SK-N-SH (cell line): ENCODE measurements around the gene NT5C1A. TPM values are rescaled to one million over a fixed set of nuclear protein-coding genes. Genes with fewer than 3 reads are reported as not detected.
A peak's percentile ranks its signal among the peaks of the same experiment; 100 is the strongest.

Source experiments
- CTCF ChIA-PET: fragments of 300-600, 350-600 bp; formaldehyde crosslinking; extraction: SDS; loops from one replicate; lab custom pipeline; 2021; lab: Yijun Ruan, JAX
- POLR2A ChIA-PET: fragments of 350-600 bp; sonication (Branson Sonifier 250); formaldehyde crosslinking; extraction: SDS; loops from one replicate; lab custom pipeline; 2020; ENCODE audit warnings: antibody characterized with exemption, inconsistent platforms; lab: Yijun Ruan, JAX
- DNase-seq: peaks from one replicate; pipeline ENCODE4 v3.0.0; 2012
- H2AFZ ChIP-seq: fragments of 200-600 bp; sonication (generic); 2 replicates; pipeline ENCODE4 v1.8.1; 2016; ENCODE audit warnings: antibody characterized with exemption, mild to moderate bottlenecking, low read depth
- H3F3A ChIP-seq: fragments of 200-600 bp; sonication (generic); replicated peaks from 2 replicates; pipeline ENCODE3; 2016; ENCODE audit warnings: antibody characterized with exemption, mild to moderate bottlenecking; ENCODE audit not compliant: insufficient read depth
- H3K27ac ChIP-seq, 2 experiments: fragments of 200-500 bp in 1 of 2; fragments of 200-600 bp in 1 of 2; sonication (Bioruptor generic) in 1 of 2; sonication (generic), shearing (Covaris generic) in 1 of 2; 2 replicates each; pipeline versions ENCODE4 v1.5.1 to v1.6.1; 2014 to 2016; ENCODE audit warnings: low read depth in 2 of 2, inconsistent platforms in 1 of 2, low read length in 1 of 2, mild to moderate bottlenecking in 1 of 2, mixed read lengths in 1 of 2
- H3K27me3 ChIP-seq: fragments of 200-600 bp; sonication (generic), shearing (Covaris generic); 2 replicates; pipeline ENCODE4 v1.6.1; 2016; ENCODE audit warnings: mixed run types; ENCODE audit not compliant: insufficient read depth
- H3K36me3 ChIP-seq, 2 experiments: fragments of 200-500 bp in 1 of 2; fragments of 200-600 bp in 1 of 2; sonication (Bioruptor generic) in 1 of 2; sonication (generic) in 1 of 2; replicated peaks in 1 of 2; 2 replicates each; pipeline versions ENCODE3 to v1.5.1; 2014 to 2016; ENCODE audit warnings: low read length in 1 of 2, mild to moderate bottlenecking in 1 of 2; ENCODE audit not compliant: insufficient read depth in 2 of 2, control insufficient read depth in 1 of 2
- H3K4me1 ChIP-seq, 2 experiments: fragments of 200-500 bp in 1 of 2; fragments of 200-600 bp in 1 of 2; sonication (Bioruptor generic) in 1 of 2; sonication (generic), shearing (Covaris generic) in 1 of 2; 2 replicates each; pipeline versions ENCODE4 v1.5.1 to v1.6.1; 2014 to 2016; ENCODE audit warnings: low read depth in 1 of 2, low read length in 1 of 2, mixed run types in 1 of 2; ENCODE audit not compliant: insufficient read depth in 2 of 2, control insufficient read depth in 1 of 2
- H3K4me2 ChIP-seq: fragments of 200-600 bp; sonication (generic), shearing (Covaris generic); 2 replicates; pipeline ENCODE4 v1.6.1; 2017; ENCODE audit warnings: mixed run types
- H3K4me3 ChIP-seq, 2 experiments: fragments of 200-500 bp in 1 of 2; fragments of 200-600 bp in 1 of 2; sonication (Bioruptor generic) in 1 of 2; sonication (generic), shearing (Covaris generic) in 1 of 2; 2 replicates each; pipeline versions ENCODE4 v1.5.1 to v1.8.1; 2014 to 2016; ENCODE audit warnings: low read depth in 2 of 2, inconsistent platforms in 1 of 2, low read length in 1 of 2, mild to moderate bottlenecking in 1 of 2, mixed read lengths in 1 of 2, moderate library complexity in 1 of 2
- H3K79me2 ChIP-seq: fragments of 200-600 bp; sonication (generic); 2 replicates; pipeline ENCODE4 v1.8.1; 2017; ENCODE audit warnings: mild to moderate bottlenecking; ENCODE audit not compliant: insufficient read depth
- H3K9ac ChIP-seq: fragments of 200-600 bp; sonication (generic); 2 replicates; pipeline ENCODE4 v1.6.1; 2017; ENCODE audit warnings: mixed run types
- H3K9me2 ChIP-seq: fragments of 200-600 bp; sonication (generic); 2 replicates; pipeline ENCODE4 v1.6.1; 2017; ENCODE audit warnings: mixed run types
- H3K9me3 ChIP-seq: fragments of 200-600 bp; sonication (generic); 2 replicates; pipeline ENCODE4 v1.6.1; 2017; ENCODE audit warnings: mixed run types, mild to moderate bottlenecking, moderate library complexity
- H4K20me1 ChIP-seq: fragments of 200-600 bp; sonication (generic); 2 replicates; pipeline ENCODE4 v1.6.1; 2017; ENCODE audit warnings: mild to moderate bottlenecking, mixed run types; ENCODE audit not compliant: insufficient read depth
- CHD2 ChIP-seq: fragments of 150-350 bp; IDR thresholded peaks from 2 replicates; pipeline ENCODE4 v1.6.1; 2018; ENCODE audit warnings: low read length; ENCODE audit not compliant: partially characterized antibody
- ELF1 ChIP-seq: IDR thresholded peaks from 2 replicates; pipeline ENCODE4 v1.4.0; 2012
- EP300 ChIP-seq, 2 experiments: IDR thresholded peaks; 2 replicates each; pipeline versions ENCODE4 v1.4.0 to v1.6.1; 2012; ENCODE audit warnings: borderline replicate concordance in 1 of 2, low read depth in 1 of 2, low read length in 1 of 2
- EZH2phosphoT487 ChIP-seq: fragments of 200-600 bp; sonication (generic); IDR thresholded peaks from 2 replicates; pipeline ENCODE4 v1.6.1; 2017; ENCODE audit warnings: low read depth, mixed run types, mild to moderate bottlenecking, antibody characterized with exemption, moderate library complexity, borderline replicate concordance
- FOSL2 ChIP-seq: IDR thresholded peaks from 2 replicates; pipeline ENCODE4 v1.4.0; 2012; ENCODE audit warnings: low read depth, mild to moderate bottlenecking, moderate library complexity, borderline replicate concordance
- FOXJ3 ChIP-seq: sonication (generic); formaldehyde crosslinking; IDR thresholded peaks from 2 replicates; pipeline ENCODE4 v1.5.1; 2020; ENCODE audit warnings: mild to moderate bottlenecking, missing genetic modification reagents
- GABPA ChIP-seq: IDR thresholded peaks from 2 replicates; pipeline ENCODE4 v1.4.0; 2012; ENCODE audit warnings: low read depth, mild to moderate bottlenecking
- GATA2 ChIP-seq: sonication (generic); formaldehyde crosslinking; IDR thresholded peaks from 2 replicates; pipeline ENCODE4 v1.5.0; 2020; ENCODE audit warnings: mild to moderate bottlenecking, missing genetic modification reagents
- JUND ChIP-seq: IDR thresholded peaks from 2 replicates; pipeline ENCODE4 v1.4.0; 2012
- MEF2A ChIP-seq: IDR thresholded peaks from 2 replicates; pipeline ENCODE4 v1.4.0; 2012; ENCODE audit warnings: low read depth, borderline replicate concordance
- MXI1 ChIP-seq: IDR thresholded peaks from 2 replicates; pipeline ENCODE4 v1.6.1; 2012; ENCODE audit warnings: mild to moderate bottlenecking, low read depth, low read length, improper control_type of control experiment
- NRF1 ChIP-seq: IDR thresholded peaks from 2 replicates; pipeline ENCODE4 v1.6.1; 2012; ENCODE audit warnings: low read depth, mild to moderate bottlenecking, low read length
- POLR2AphosphoS5 ChIP-seq: IDR thresholded peaks from 2 replicates; pipeline ENCODE4 v1.6.1; 2012; ENCODE audit warnings: low read depth, low read length
- RAD21 ChIP-seq: IDR thresholded peaks from 2 replicates; pipeline ENCODE4 v1.6.1; 2012; ENCODE audit warnings: mild to moderate bottlenecking, low read length
- RCOR1 ChIP-seq: fragments of 150-350 bp; IDR thresholded peaks from 2 replicates; pipeline ENCODE4 v1.6.1; 2017; ENCODE audit warnings: antibody characterized with exemption, low read length
- RFX5 ChIP-seq: IDR thresholded peaks from 2 replicates; pipeline ENCODE4 v1.6.1; 2012; ENCODE audit warnings: mild to moderate bottlenecking, improper control_type of control experiment, low read length
- SIN3A ChIP-seq: IDR thresholded peaks from 2 replicates; pipeline ENCODE4 v1.6.1; 2012; ENCODE audit warnings: low read depth, mild to moderate bottlenecking, low read length, moderate library complexity, borderline replicate concordance
- TAF1 ChIP-seq: IDR thresholded peaks from 2 replicates; pipeline ENCODE4 v1.6.1; 2012; ENCODE audit warnings: low read depth, mild to moderate bottlenecking, low read length, moderate library complexity, borderline replicate concordance
- TCF12 ChIP-seq: IDR thresholded peaks from 2 replicates; pipeline ENCODE4 v1.4.0; 2012
- WGBS: methylation state at CpG from one replicate; pipeline ENCODE4 v1.1.6; 2017; ENCODE audit warnings: low lambda C conversion rate; 5-methylcytosine and 5-hydroxymethylcytosine counted together
- polyA plus RNA-seq, 3 experiments: library from polyadenylated mRNA; depleted of rRNA; stranded (reverse); fragments of >200 nt; gene quantifications; 2 replicates each; pipeline ENCODE4 v1.2.3, GENCODE V29; 2012
- TF ChIP-seq, protein P1 (sequence below): IDR thresholded peaks from 2 replicates; pipeline ENCODE4 v1.4.0; 2012; ENCODE audit warnings: low read depth
- TF ChIP-seq, protein P2 (sequence below): fragments of 150-350 bp; IDR thresholded peaks from 2 replicates; pipeline ENCODE4 v1.6.1; 2017; ENCODE audit warnings: antibody characterized with exemption, low read length, low read depth, borderline replicate concordance
- TF ChIP-seq, protein P3 (sequence below): fragments of 200-600 bp; sonication (generic); IDR thresholded peaks from 2 replicates; pipeline ENCODE4 v1.6.1; 2017; ENCODE audit warnings: antibody characterized with exemption, mild to moderate bottlenecking, moderate library complexity
- TF ChIP-seq, protein P4 (sequence below): IDR thresholded peaks from 2 replicates; pipeline ENCODE4 v1.4.0; 2012; ENCODE audit warnings: low read depth, borderline replicate concordance
- TF ChIP-seq, protein P5 (sequence below): IDR thresholded peaks from 2 replicates; pipeline ENCODE4; 2012
- TF ChIP-seq, protein P6 (sequence below): IDR thresholded peaks from 2 replicates; pipeline ENCODE4 v1.4.0; 2012; ENCODE audit warnings: low read depth, borderline replicate concordance

Gene NT5C1A
- polyA plus RNA-seq, 1 of the 3 experiments (the other 2 are of a cell fraction): 0.12 TPM

DNA sequence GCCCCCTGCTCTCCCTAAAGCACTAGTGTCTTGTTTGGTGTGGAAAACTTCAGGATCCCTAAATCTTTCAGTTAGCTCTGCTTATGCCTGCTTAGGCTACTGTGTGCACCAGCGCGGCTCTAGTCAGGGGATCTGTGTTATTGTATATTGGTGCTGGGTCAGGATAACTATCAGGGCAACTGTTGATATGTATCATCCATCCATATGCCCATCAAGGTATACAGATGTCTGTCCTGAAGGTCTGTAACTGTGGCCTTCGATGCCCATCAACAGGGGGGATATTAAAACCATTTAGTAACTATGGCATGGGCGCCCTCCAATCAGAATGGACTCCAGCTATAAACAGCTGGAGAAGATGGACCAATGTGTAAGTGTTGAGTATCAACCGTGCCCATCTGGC lies 12.4 kb downstream of the NT5C1A start:
- H2AFZ ChIP-seq: no peak overlapping the region
- TF ChIP-seq RFX5: no peak
- no peak for TF ChIP-seq TAF1
- TF ChIP-seq, protein P1, sequence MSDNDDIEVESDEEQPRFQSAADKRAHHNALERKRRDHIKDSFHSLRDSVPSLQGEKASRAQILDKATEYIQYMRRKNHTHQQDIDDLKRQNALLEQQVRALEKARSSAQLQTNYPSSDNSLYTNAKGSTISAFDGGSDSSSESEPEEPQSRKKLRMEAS: no peak
- TF ChIP-seq, protein P2, sequence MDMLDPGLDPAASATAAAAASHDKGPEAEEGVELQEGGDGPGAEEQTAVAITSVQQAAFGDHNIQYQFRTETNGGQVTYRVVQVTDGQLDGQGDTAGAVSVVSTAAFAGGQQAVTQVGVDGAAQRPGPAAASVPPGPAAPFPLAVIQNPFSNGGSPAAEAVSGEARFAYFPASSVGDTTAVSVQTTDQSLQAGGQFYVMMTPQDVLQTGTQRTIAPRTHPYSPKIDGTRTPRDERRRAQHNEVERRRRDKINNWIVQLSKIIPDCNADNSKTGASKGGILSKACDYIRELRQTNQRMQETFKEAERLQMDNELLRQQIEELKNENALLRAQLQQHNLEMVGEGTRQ: no peak
- no peak for TF ChIP-seq POLR2AphosphoS5
- no peak for TF ChIP-seq SIN3A
- TF ChIP-seq EZH2phosphoT487: no peak
- TF ChIP-seq ELF1: no peak
- peak; percentile 38; the same call in 1 of the 2 replicates for TF ChIP-seq RCOR1
- 0 out of 2 replicates have a peak, but pooled peaks have one; percentile 20 for TF ChIP-seq FOXJ3
- TF ChIP-seq, protein P3, sequence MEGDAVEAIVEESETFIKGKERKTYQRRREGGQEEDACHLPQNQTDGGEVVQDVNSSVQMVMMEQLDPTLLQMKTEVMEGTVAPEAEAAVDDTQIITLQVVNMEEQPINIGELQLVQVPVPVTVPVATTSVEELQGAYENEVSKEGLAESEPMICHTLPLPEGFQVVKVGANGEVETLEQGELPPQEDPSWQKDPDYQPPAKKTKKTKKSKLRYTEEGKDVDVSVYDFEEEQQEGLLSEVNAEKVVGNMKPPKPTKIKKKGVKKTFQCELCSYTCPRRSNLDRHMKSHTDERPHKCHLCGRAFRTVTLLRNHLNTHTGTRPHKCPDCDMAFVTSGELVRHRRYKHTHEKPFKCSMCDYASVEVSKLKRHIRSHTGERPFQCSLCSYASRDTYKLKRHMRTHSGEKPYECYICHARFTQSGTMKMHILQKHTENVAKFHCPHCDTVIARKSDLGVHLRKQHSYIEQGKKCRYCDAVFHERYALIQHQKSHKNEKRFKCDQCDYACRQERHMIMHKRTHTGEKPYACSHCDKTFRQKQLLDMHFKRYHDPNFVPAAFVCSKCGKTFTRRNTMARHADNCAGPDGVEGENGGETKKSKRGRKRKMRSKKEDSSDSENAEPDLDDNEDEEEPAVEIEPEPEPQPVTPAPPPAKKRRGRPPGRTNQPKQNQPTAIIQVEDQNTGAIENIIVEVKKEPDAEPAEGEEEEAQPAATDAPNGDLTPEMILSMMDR: no peak
- TF ChIP-seq MEF2A: no peak
- TF ChIP-seq RAD21: no peak
- no peak for TF ChIP-seq GABPA
- no peak for TF ChIP-seq NRF1
- no peak for TF ChIP-seq FOSL2
- TF ChIP-seq, protein P4, sequence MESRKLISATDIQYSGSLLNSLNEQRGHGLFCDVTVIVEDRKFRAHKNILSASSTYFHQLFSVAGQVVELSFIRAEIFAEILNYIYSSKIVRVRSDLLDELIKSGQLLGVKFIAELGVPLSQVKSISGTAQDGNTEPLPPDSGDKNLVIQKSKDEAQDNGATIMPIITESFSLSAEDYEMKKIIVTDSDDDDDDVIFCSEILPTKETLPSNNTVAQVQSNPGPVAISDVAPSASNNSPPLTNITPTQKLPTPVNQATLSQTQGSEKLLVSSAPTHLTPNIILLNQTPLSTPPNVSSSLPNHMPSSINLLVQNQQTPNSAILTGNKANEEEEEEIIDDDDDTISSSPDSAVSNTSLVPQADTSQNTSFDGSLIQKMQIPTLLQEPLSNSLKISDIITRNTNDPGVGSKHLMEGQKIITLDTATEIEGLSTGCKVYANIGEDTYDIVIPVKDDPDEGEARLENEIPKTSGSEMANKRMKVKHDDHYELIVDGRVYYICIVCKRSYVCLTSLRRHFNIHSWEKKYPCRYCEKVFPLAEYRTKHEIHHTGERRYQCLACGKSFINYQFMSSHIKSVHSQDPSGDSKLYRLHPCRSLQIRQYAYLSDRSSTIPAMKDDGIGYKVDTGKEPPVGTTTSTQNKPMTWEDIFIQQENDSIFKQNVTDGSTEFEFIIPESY: no peak
- TF ChIP-seq, protein P5, sequence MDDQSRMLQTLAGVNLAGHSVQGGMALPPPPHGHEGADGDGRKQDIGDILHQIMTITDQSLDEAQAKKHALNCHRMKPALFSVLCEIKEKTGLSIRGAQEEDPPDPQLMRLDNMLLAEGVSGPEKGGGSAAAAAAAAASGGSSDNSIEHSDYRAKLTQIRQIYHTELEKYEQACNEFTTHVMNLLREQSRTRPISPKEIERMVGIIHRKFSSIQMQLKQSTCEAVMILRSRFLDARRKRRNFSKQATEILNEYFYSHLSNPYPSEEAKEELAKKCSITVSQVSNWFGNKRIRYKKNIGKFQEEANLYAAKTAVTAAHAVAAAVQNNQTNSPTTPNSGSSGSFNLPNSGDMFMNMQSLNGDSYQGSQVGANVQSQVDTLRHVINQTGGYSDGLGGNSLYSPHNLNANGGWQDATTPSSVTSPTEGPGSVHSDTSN: no peak
- TF ChIP-seq, protein P6, sequence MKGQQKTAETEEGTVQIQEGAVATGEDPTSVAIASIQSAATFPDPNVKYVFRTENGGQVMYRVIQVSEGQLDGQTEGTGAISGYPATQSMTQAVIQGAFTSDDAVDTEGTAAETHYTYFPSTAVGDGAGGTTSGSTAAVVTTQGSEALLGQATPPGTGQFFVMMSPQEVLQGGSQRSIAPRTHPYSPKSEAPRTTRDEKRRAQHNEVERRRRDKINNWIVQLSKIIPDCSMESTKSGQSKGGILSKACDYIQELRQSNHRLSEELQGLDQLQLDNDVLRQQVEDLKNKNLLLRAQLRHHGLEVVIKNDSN: no peak
- no peak for TF ChIP-seq JUND
- no peak for TF ChIP-seq TCF12
- TF ChIP-seq CHD2: peak; percentile 14
- no peak for TF ChIP-seq MXI1
- TF ChIP-seq GATA2 (CRISPR knock-in tag): peak; percentile 85
- TF ChIP-seq EP300 (IDR thresholded peaks at IDR 0.05; ENCODE audit: borderline replicate concordance in 1 of 2, low read depth in 1 of 2, low read length in 1 of 2): peak in 1 of 2 experiments; percentile 96; a peak in 2 of 4 replicates
- TF ChIP-seq, all 33 proteins: peak for 5
- no peak overlapping the region for H3K4me2 ChIP-seq
- no peak overlapping the region for H3K9ac ChIP-seq
- no peaks in the 10 kb centered on the region for H3K9me3 ChIP-seq
- H3K4me1 ChIP-seq: peaks cover 0 to 74% of the 10 kb centered on the region in 2 experiments; a peak in 2 of 4 replicates
- ChIA-PET POLR2A (interaction anchor here (0.5 to 7.5 kb wide), 9 partner anchors 11 to 804 kb away, joined by 3 to 95 read pairs (median 4); partner anchors contain the start of genes HPCAL4, NT5C1A and PPIE), CTCF (interaction anchor here (0.6 to 15.4 kb wide), 18 partner anchors 10 to 156 kb away, joined by 3 to 459 read pairs (median 7); partner anchors contain the start of genes HPCAL4 and NT5C1A)
- no peaks in the 10 kb centered on the region for H3K36me3 ChIP-seq
- no peaks in the 10 kb centered on the region for H4K20me1 ChIP-seq
- DNase-seq: peak; percentile 63
- H3F3A ChIP-seq: no peaks in the 10 kb centered on the region
- H3K4me3 ChIP-seq: no peak overlapping the region
- H3K27ac ChIP-seq: peak overlapping the region in 1 of 2 experiments; percentile 100; a peak in 2 of 4 replicates
- no peaks in the 10 kb centered on the region for H3K9me2 ChIP-seq
- H3K79me2 ChIP-seq: no peaks in the 10 kb centered on the region
- peaks cover 4% of the 10 kb centered on the region; the same call in 1 of the 2 replicates for H3K27me3 ChIP-seq
- WGBS: 50% methylated on average over 5 of the region's 5 CpGs
